Glomerular visceral epithelial cell (primary cell): ENCODE measurements around the gene MZT2A.
"Not testable (repeated sequence)": the region's sequence is repeated elsewhere in the genome, so short reads cannot be mapped to it uniquely, and the experiment has no call there.

Experiments
- DNase-seq: peaks from one replicate; pipeline ENCODE4 v3.0.0-alpha.2; 2016; ENCODE audit errors: extremely low spot score

Gene MZT2A

GRCh38 chr2:131454914-131455313 lies 37.3 kb downstream of the MZT2A start:
- not testable (repeated sequence) for DNase-seq

DNA sequence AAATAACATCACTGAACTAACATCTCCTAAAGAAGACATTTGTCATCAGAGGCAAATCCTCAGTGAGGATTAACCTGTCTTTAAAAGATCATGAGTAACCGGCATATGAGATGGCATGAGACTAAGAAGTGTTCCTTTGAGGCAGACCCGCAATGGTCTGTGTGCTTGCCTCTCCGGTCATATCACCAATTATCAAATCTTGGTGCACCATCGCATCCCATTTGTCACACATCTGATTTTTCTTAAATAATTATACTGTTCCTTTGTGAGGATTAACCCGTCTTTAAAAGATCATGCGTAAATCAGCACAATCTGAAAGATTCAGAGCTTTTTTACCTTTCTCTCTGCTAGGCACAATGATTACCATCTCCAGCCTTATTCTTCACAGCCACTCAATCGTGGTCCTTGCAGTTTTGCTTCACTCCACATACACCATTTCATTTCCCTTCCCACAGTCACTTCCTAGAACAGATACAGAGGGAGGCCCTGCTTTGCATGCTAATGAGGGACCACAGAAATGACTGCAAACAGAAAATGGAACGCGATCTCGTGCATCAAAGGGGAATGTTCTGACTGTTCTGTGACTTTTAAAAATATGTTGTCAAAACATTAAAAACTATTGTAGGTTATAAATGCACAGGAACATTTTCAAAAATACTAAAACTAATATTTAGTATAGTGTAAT lies 40.8 kb downstream of the MZT2A start:
- DNase-seq = not testable (repeated sequence)

DNA sequence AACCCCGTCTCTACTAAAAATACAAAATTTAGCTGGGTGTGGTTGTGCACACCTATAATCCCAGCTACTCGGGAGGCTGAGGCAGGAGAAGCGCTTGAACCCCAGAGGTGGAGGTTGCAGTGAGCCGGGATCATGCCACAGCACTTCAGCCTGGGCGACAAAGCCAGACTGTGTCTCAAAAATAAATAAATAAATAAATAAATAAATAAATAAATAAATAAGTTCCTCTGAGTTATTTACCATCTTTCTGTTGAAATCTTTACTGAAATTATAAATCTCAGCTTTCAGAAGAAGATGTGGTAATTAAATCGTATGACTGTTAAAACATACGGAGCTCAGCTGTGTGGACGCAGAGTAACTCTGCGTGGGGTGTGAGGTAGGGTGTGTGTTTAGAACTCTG lies 44.2 kb downstream of the MZT2A start:
- DNase-seq = not testable (repeated sequence)

- DNase-seq = no peak
Observed at GRCh38 chr2:131445896-131446295, 46.3 kb downstream of the MZT2A start.

- DNase-seq = not testable (repeated sequence)
Observed at GRCh38 chr2:131445515-131445797, 46.7 kb downstream of the MZT2A start.

- not testable (repeated sequence) for DNase-seq
Observed at GRCh38 chr2:131444736-131445514, 47.3 kb downstream of the MZT2A start.

- not testable (repeated sequence) for DNase-seq
Observed at GRCh38 chr2:131440742-131441468, 51.3 kb downstream of the MZT2A start.
